Neural cell (in vitro differentiated cells): Measurements from ENCODE around the gene FAM174C.

Experiments used
- EZH2 ChIP-seq: fragments of 200-600, 300-800 bp; shearing (Covaris generic), sonication (generic); IDR thresholded peaks from 2 replicates; pipeline ENCODE4 v1.6.1; 2014; ENCODE audit warnings: antibody characterized with exemption, low read length, borderline replicate concordance, mild to moderate bottlenecking; ENCODE audit not compliant: insufficient read depth, poor library complexity, severe bottlenecking
- POLR2AphosphoS5 ChIP-seq: IDR thresholded peaks from 2 replicates; pipeline ENCODE4 v1.6.1; 2012
- SMC3 ChIP-seq: fragments of 450-650 bp; conservative IDR thresholded peaks from 2 replicates; pipeline ENCODE4 v1.6.1; 2014; ENCODE audit warnings: antibody characterized with exemption, mild to moderate bottlenecking, moderate library complexity; ENCODE audit not compliant: poor library complexity
- TF ChIP-seq, protein P1 (sequence below): fragments of 450-650 bp; IDR thresholded peaks from 2 replicates; pipeline ENCODE4 v1.5.1; 2014; ENCODE audit warnings: antibody characterized with exemption, mild to moderate bottlenecking, moderate library complexity; ENCODE audit not compliant: poor library complexity, severe bottlenecking
- TF ChIP-seq, protein P2 (sequence below): IDR thresholded peaks from 2 replicates; pipeline ENCODE4 v1.6.1; 2012; ENCODE audit warnings: borderline replicate concordance

DNA sequence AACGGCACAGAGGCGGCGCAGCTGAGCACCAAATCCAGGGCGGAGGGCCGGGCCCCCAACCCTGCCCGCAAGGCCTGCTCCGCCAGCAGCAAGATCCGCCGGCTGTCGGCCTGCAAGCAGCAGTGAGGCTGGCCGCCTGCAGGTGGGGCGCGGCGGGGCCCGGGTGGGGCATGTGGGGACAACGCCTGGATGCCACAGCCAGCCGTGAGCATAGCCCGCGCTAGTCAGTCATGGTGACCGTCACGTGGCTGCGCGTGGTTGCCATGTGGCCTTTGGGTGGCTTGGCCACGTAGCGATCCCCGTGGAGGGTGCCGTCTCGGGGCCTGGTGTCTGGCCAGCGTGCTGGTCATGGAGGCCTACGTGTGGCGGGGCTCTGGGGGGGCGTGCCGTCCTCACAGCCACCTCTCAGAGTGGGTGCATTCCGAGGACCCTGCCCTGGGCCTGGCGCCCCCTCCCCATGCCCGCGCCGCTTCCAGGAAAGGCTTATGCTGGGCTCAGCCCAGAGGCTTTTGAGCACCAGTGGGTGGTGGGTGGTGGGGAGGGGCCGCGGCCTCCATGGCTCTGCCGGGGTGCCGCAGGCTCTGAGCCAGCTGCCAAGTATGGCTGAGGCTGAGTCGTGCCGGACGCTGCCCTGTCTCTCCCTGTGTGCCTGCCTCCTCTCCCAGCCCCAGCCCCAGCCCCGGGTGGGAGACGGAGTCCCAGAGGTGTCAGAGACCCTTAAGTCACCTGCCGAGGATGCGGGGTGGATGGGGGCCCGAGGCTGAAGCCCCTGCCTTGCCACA lies 48.6 kb upstream of the FAM174C start:
- TF ChIP-seq, protein P1, sequence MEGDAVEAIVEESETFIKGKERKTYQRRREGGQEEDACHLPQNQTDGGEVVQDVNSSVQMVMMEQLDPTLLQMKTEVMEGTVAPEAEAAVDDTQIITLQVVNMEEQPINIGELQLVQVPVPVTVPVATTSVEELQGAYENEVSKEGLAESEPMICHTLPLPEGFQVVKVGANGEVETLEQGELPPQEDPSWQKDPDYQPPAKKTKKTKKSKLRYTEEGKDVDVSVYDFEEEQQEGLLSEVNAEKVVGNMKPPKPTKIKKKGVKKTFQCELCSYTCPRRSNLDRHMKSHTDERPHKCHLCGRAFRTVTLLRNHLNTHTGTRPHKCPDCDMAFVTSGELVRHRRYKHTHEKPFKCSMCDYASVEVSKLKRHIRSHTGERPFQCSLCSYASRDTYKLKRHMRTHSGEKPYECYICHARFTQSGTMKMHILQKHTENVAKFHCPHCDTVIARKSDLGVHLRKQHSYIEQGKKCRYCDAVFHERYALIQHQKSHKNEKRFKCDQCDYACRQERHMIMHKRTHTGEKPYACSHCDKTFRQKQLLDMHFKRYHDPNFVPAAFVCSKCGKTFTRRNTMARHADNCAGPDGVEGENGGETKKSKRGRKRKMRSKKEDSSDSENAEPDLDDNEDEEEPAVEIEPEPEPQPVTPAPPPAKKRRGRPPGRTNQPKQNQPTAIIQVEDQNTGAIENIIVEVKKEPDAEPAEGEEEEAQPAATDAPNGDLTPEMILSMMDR: no peak
- TF ChIP-seq POLR2AphosphoS5: no peak
- no peak for TF ChIP-seq SMC3
- TF ChIP-seq, protein P2, sequence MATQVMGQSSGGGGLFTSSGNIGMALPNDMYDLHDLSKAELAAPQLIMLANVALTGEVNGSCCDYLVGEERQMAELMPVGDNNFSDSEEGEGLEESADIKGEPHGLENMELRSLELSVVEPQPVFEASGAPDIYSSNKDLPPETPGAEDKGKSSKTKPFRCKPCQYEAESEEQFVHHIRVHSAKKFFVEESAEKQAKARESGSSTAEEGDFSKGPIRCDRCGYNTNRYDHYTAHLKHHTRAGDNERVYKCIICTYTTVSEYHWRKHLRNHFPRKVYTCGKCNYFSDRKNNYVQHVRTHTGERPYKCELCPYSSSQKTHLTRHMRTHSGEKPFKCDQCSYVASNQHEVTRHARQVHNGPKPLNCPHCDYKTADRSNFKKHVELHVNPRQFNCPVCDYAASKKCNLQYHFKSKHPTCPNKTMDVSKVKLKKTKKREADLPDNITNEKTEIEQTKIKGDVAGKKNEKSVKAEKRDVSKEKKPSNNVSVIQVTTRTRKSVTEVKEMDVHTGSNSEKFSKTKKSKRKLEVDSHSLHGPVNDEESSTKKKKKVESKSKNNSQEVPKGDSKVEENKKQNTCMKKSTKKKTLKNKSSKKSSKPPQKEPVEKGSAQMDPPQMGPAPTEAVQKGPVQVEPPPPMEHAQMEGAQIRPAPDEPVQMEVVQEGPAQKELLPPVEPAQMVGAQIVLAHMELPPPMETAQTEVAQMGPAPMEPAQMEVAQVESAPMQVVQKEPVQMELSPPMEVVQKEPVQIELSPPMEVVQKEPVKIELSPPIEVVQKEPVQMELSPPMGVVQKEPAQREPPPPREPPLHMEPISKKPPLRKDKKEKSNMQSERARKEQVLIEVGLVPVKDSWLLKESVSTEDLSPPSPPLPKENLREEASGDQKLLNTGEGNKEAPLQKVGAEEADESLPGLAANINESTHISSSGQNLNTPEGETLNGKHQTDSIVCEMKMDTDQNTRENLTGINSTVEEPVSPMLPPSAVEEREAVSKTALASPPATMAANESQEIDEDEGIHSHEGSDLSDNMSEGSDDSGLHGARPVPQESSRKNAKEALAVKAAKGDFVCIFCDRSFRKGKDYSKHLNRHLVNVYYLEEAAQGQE: no peak
- no peak for TF ChIP-seq EZH2
